ENCODE results near the gene HOXA3. TPM values are rescaled to one million over a fixed set of nuclear protein-coding genes. Genes with fewer than 3 reads are reported as not detected.
A peak's percentile ranks its signal among the peaks of the same experiment; 100 is the strongest.

HOXA3 gene
- total RNA-seq, 2 donors from 2014 or later = not detected

DNA sequence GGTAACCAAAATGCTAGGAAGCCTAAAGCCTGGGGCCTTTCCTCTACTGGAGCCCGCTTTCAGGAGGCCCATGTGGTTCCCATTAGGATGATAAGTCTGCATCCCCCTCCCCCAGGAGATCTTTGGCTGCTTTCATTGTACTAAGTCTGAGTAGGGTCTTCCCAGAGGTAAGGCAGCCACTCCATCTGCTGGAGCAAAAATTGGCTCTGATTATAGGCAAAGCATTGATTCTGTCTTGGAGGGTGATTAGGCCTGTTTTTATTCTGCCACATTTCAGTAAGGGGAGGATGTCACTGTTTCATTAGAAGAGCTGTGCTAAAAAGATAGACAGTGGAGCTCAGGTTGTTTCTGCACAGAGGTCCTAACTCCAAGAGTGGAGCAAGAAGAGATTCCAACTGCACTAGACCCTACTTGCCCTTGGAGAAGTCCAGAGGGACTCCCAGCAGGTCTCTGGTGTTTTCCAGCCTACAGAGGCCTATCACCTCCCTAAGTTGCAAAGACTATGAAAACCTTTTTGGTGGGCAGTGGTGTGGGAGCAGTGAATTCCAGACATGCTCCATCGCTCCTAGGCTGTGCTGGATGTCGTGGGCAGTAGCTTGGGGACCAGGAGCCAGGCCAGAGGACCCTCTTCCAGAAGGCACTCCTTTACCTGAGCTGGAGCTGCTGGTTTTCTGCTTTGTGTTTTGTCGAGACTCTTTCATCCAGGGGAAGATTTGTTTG lies 42.8 kb downstream of the HOXA3 start:
- Histone ChIP-seq H3K36me3 (ENCODE audit: control insufficient read depth, insufficient read depth, low read length) (no peaks in the 10 kb centered on the region), H3K27ac (ENCODE audit: low read depth, low read length) (no peak overlapping the region), H3K9me3 (ENCODE audit: control insufficient read depth, low read length) (peaks cover 4% of the 10 kb centered on the region), H3K4me3 (ENCODE audit: low read length) (no peak overlapping the region), H3K4me1 (ENCODE audit: control insufficient read depth, insufficient read depth, low read length) (no peaks in the 10 kb centered on the region), H3K9ac (ENCODE audit: extremely low read depth, low read length, poor library complexity, severe bottlenecking) (no peak overlapping the region), H3K27me3 (ENCODE audit: control insufficient read depth, insufficient read depth, low read length, poor library complexity, severe bottlenecking) (peaks cover 97% of the 10 kb centered on the region)
- Mint-ChIP-seq H3K27me3 (ENCODE audit: insufficient read depth) (peaks cover 95% of the 10 kb centered on the region), H3K27ac (no peak overlapping the region), H3K9me3 (no peaks in the 10 kb centered on the region), H3K4me3 (no peak overlapping the region), H3K36me3 (ENCODE audit: low read depth) (no peaks in the 10 kb centered on the region), H3K4me1 (peaks cover 8% of the 10 kb centered on the region)
- no peak for DNase-seq
- TF ChIP-seq, protein P1, sequence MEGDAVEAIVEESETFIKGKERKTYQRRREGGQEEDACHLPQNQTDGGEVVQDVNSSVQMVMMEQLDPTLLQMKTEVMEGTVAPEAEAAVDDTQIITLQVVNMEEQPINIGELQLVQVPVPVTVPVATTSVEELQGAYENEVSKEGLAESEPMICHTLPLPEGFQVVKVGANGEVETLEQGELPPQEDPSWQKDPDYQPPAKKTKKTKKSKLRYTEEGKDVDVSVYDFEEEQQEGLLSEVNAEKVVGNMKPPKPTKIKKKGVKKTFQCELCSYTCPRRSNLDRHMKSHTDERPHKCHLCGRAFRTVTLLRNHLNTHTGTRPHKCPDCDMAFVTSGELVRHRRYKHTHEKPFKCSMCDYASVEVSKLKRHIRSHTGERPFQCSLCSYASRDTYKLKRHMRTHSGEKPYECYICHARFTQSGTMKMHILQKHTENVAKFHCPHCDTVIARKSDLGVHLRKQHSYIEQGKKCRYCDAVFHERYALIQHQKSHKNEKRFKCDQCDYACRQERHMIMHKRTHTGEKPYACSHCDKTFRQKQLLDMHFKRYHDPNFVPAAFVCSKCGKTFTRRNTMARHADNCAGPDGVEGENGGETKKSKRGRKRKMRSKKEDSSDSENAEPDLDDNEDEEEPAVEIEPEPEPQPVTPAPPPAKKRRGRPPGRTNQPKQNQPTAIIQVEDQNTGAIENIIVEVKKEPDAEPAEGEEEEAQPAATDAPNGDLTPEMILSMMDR (conservative IDR thresholded peaks at IDR 0.05) = no peak
- WGBS, 2 experiments (ENCODE audit: insufficient coverage in 1 of 2, insufficient read length in 1 of 2) = 50 to 69% methylated on average over 2 to 4 of the region's 4 CpGs

DNA sequence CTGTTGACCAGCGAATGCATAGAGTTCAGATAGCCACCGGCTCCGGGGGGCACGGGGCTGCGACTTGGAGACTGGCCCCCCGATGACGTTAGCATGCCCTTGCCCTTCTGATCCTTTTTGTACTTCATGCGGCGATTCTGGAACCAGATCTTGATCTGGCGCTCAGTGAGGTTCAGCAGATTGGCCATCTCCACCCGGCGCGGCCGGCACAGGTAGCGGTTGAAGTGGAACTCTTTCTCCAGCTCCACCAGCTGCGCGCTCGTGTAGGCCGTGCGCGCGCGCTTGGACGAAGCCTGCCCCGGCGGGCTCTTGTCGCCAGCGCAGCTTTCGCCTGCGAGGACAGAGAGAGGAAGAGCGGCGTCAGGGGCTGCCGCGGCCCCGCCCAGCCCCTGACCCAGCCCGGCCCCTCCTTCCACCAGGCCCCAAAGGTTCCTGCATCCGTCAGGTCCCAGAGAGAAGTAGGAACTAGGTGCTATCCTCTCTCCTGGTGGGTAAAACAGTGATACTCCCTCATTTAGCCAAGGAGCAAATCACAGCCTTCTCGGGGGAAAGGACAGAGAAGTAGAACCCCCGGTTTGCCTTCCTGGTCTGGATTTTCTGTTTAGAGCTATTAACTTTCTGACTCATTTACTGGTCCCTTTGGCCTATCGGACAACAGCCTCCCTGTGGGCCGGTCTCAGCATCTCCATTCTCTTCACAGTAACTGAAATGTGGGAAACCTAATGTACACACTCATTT lies 43.8 kb downstream of the HOXA3 start:
- Histone ChIP-seq H3K4me3 (ENCODE audit: low read length) (no peak overlapping the region), H3K4me1 (ENCODE audit: control insufficient read depth, insufficient read depth, low read length) (no peaks in the 10 kb centered on the region), H3K36me3 (ENCODE audit: control insufficient read depth, insufficient read depth, low read length) (no peaks in the 10 kb centered on the region), H3K9ac (ENCODE audit: extremely low read depth, low read length, poor library complexity, severe bottlenecking) (no peak overlapping the region), H3K27me3 (ENCODE audit: control insufficient read depth, insufficient read depth, low read length, poor library complexity, severe bottlenecking) (peaks cover 100% of the 10 kb centered on the region), H3K9me3 (ENCODE audit: control insufficient read depth, low read length) (peaks cover 4% of the 10 kb centered on the region), H3K27ac (ENCODE audit: low read depth, low read length) (peak overlapping the region; percentile 59)
- H3K27me3 Mint-ChIP-seq (ENCODE audit: insufficient read depth) = peaks cover 99% of the 10 kb centered on the region
- peak; percentile 87 for DNase-seq
- H3K4me3 Mint-ChIP-seq = no peak overlapping the region
- peaks cover 8% of the 10 kb centered on the region for H3K4me1 Mint-ChIP-seq
- no peaks in the 10 kb centered on the region for H3K36me3 Mint-ChIP-seq (ENCODE audit: low read depth)
- no peak overlapping the region for H3K27ac Mint-ChIP-seq
- H3K9me3 Mint-ChIP-seq = no peaks in the 10 kb centered on the region
- TF ChIP-seq, protein P1 (conservative IDR thresholded peaks at IDR 0.05) = no peak
- 6 to 10% methylated on average over 11 to 41 of the region's 41 CpGs for WGBS, 2 experiments (ENCODE audit: insufficient coverage in 1 of 2, insufficient read length in 1 of 2)

DNA sequence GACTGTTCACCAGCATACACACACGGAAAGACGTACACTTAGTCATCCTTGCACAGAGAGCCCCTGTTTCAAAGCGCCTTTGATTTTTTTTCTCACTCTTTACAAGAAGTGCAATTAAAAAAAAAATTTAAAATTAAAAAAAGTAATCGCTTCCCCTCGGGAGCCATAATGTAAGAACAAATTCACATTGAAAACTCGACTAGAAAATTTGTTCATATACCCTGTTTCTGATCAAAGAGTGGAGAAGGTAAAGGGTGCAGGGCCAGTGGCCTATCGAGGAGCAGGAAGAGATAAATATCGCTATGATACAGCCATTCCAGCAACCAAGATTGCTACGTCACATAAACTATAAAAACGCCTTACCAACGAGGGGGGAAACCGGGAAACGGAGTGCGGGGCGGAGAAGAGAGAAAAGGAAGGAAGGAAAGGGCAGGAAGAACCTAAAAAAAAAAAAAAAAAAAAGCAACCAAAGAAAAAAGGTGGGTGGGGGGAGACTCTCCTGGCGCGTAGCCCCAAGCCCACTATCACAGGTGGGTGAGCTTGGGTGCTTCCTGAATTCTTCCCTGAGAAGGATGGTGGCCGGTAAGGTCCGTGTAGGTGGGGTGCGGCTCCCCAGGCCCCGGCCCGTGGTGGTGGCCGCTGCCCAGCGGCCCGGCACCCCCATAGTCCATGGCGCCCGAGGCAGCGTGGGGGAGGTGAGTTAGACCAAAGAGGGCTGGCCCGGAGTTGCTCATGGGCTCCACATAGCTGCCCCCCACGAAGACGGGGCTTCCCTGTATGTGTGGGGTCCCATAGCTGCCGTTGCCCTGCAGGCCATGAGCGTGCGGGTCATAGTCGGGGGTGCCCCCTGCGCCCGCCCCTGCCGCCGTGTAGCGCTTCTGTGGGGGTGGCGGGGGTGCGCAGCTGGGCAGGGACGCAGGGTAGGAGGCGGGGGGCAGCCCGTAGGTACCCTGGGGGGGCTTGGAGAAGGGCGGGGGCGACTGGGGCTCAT lies 44.7 kb downstream of the HOXA3 start:
- TF ChIP-seq, protein P1 (conservative IDR thresholded peaks at IDR 0.05) = no peak
- no peak overlapping the region for H3K4me3 Mint-ChIP-seq
- no peak overlapping the region for H3K27ac Mint-ChIP-seq
- peaks cover 4% of the 10 kb centered on the region for H3K9me3 ChIP-seq (ENCODE audit: control insufficient read depth, low read length)
- peak; percentile 53 for DNase-seq
- H3K9me3 Mint-ChIP-seq = peaks cover 2% of the 10 kb centered on the region
- peaks cover 100% of the 10 kb centered on the region for H3K27me3 Mint-ChIP-seq (ENCODE audit: insufficient read depth)
- H3K36me3 Mint-ChIP-seq (ENCODE audit: low read depth) = no peaks in the 10 kb centered on the region
- peaks cover 12% of the 10 kb centered on the region for H3K4me1 Mint-ChIP-seq
- 7 to 18% methylated on average over 4 to 47 of the region's 47 CpGs for WGBS, 2 experiments (ENCODE audit: insufficient coverage in 1 of 2, insufficient read length in 1 of 2)
- no peak overlapping the region for H3K4me3 ChIP-seq (ENCODE audit: low read length)
- peak overlapping the region; percentile 59 for H3K27ac ChIP-seq (ENCODE audit: low read depth, low read length)
- H3K36me3 ChIP-seq (ENCODE audit: control insufficient read depth, insufficient read depth, low read length) = no peaks in the 10 kb centered on the region
- H3K4me1 ChIP-seq (ENCODE audit: control insufficient read depth, insufficient read depth, low read length) = no peaks in the 10 kb centered on the region
- peaks cover 100% of the 10 kb centered on the region for H3K27me3 ChIP-seq (ENCODE audit: control insufficient read depth, insufficient read depth, low read length, poor library complexity, severe bottlenecking)
- H3K9ac ChIP-seq (ENCODE audit: extremely low read depth, low read length, poor library complexity, severe bottlenecking) = no peak overlapping the region
